ENCODE results near the gene ZCCHC24.

ZCCHC24 gene

GRCh38 chr10:79394664-79395063 lies 50.8 kb downstream of the ZCCHC24 start:
- DNase-seq: no peak

GRCh38 chr10:79393924-79394610 lies 51.4 kb downstream of the ZCCHC24 start:
- no peak for DNase-seq

DNA sequence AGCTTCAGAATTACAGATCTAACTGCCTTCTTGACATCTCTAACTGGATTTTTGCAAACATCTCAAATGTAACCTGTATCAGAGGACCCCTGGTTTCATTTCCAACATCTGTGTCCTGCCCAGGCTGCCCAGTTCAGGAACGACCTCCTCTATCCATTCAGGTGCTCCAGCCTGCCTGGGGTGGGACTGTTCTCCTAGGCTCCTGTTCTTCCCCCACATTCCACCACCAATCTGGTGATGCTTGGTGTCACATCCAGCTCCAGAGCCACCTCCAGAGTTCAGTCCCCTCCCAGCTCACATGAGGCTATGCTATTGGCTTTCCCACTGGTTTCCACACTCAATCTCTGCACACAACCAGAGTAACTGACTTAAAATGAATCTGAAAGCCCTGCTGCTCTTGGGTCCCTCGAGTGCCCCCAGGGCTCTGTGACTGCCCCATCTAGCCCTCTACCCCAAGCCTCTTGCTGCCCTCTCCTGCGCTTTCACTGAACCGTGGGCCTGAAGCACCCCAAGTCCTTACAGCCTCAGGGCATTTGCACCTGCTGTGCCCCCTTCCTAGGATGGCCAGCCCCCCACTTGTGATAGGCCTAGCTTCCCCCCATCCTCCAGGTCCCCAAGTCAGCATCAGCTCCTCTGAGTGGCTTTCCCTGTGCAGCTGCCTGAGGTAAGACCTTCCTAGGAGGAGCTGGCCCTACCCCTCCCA lies 52.1 kb downstream of the ZCCHC24 start:
- DNase-seq: no peak

GRCh38 chr10:79392506-79393176 lies 52.8 kb downstream of the ZCCHC24 start:
- DNase-seq: no peak

DNA sequence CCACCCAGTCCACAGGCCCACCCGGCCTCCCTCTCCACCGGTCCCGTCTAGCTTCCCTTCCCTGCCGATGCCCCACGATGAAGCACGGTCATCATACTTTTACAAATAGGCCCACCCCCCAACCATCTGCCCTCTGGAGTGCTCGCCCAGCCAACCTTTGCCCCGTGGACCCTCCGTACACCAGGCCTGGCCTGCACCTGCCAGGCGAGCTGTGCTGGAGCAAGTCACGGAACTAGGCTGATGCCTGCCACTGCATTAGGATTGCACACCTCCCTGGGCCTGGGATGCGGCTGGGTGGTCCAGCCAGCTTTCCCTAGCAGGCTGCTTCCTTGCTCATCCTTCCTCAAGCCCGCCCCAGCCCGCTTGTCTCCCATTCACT lies 53.4 kb downstream of the ZCCHC24 start:
- no peak for DNase-seq

- DNase-seq: no peak
These were observed 54.0 kb downstream of the ZCCHC24 start for GRCh38 chr10:79391231-79392019.

GRCh38 chr10:79390551-79391229 lies 54.7 kb downstream of the ZCCHC24 start:
- DNase-seq: no peak

DNA sequence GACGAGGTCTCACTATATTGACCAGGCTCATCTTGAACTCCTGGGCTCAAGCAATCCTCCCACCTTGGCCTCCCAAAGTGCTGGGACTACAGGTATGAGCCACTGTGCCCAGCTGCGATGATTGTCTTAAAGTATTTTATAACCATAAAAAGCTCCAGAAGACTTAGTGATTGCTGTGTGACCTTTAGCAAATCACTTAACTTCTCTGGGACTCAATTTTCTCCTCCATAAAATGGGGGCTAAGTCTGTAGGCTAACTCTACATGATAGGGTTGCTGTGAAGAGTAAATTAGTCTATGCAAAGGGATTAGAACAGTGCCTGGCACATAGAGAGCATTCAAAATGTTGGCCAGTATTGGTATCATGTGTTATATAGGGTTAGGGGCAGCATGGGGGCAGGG lies 55.4 kb downstream of the ZCCHC24 start:
- DNase-seq: no peak

GRCh38 chr10:79387974-79388850 lies 57.2 kb downstream of the ZCCHC24 start:
- DNase-seq: no peak

GRCh38 chr10:79387466-79387973 lies 57.9 kb downstream of the ZCCHC24 start:
- DNase-seq: no peak

DNA sequence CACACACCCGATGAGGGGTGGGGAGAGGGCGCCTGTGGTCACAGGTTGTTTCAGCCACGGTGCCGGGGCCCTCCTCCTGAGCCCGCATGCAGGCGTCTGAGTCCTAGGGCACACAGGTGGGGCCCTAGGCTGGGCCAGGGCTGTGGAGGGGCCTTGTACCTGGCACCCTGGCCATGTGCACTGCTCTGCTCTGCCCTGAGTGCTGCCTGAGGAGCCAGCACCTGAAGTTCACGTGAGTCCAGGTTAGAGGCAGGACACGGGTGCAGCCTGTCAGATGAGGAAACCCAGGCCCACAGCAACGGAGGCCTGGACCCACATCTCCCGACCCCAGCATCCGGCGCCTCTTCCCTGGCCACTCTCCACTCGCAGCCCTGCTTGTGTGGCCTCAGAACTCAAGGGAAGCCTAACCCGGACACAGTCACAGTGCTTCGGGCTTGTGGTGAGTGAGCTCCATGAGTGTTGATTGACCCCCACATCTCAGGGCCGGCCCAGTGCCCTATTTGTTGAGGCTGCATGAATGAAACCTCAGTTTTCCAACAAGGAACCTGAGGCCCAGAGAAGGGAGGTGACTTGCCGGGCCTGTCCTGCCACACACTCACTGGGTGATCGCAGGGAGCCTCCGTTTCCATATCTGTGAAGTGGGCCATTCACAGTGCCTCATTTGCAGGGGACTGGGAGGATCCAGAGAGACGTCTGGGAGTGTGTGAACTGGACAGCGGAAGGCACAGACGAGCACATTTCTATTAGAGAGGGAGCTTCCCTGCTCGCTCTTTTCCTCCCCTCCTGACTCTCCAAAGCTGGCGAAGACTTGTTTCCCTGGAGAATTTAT lies 58.6 kb downstream of the ZCCHC24 start:
- DNase-seq: no peak

- no peak for DNase-seq
These were observed 59.5 kb downstream of the ZCCHC24 start for GRCh38 chr10:79385804-79386531.

GRCh38 chr10:79385392-79385795 lies 60.0 kb downstream of the ZCCHC24 start:
- DNase-seq: no peak

GRCh38 chr10:79384773-79385391 lies 60.5 kb downstream of the ZCCHC24 start:
- no peak for DNase-seq

GRCh38 chr10:79383974-79384606 lies 61.3 kb downstream of the ZCCHC24 start:
- no peak for DNase-seq

GRCh38 chr10:79382491-79382941 lies 62.9 kb downstream of the ZCCHC24 start:
- DNase-seq: no peak

GRCh38 chr10:79381804-79382221 lies 63.6 kb downstream of the ZCCHC24 start:
- DNase-seq: no peak

GRCh38 chr10:79380946-79381721 lies 64.3 kb downstream of the ZCCHC24 start:
- no peak for DNase-seq

Data from NCI-H510A (cell line).